Caco-2 (cell line): ENCODE data around the gene CIBAR2. TPM values are rescaled to one million over a fixed set of nuclear protein-coding genes. Genes with fewer than 3 reads are reported as not detected.

Source experiments
- BruUV-seq: library from RNA; stranded (reverse); fragments of 400-500 nt; replicated peaks from 2 replicates; lab custom pipeline; 2021; lab: Mats Ljungman, UMichigan
- CTCF ChIA-PET: fragments of 300-600 bp; sonication (Branson Sonifier 250); formaldehyde crosslinking; loops from one replicate; lab custom pipeline; 2022; ENCODE audit warnings: antibody characterized with exemption; lab: Charles Lee
- POLR2A ChIA-PET: fragments of 300-600 bp; sonication (Branson Sonifier 250); formaldehyde crosslinking; loops from one replicate; lab custom pipeline; 2022; ENCODE audit warnings: antibody characterized with exemption; lab: Charles Lee
- DNase-seq, 2 experiments: peaks; one replicate each; pipeline versions ENCODE4 v3.0.0 to v3.0.0-alpha.2; 2020 to 2022
- H3K27me3 ChIP-seq: replicated peaks from 2 replicates; pipeline ENCODE4 v1.6.0; 2011; ENCODE audit warnings: low read length; ENCODE audit not compliant: control insufficient read depth, insufficient read depth
- H3K36me3 ChIP-seq: 2 replicates; pipeline ENCODE4 v1.5.1; 2011; ENCODE audit warnings: low read length; ENCODE audit not compliant: control insufficient read depth, insufficient read depth
- H3K4me1 ChIP-seq: fragments of 250-450 bp; sonication (Bioruptor Pico); 2 replicates; pipeline ENCODE4 v1.5.1; 2020; ENCODE audit warnings: mild to moderate bottlenecking
- H3K4me3 ChIP-seq: 2 replicates; pipeline ENCODE4 v1.5.1; 2011; ENCODE audit warnings: low read depth, mild to moderate bottlenecking, control low read depth, low read length
- H3K9me3 ChIP-seq: fragments of 250-450 bp; sonication (Bioruptor Pico); 2 replicates; pipeline ENCODE4 v1.5.1; 2020; ENCODE audit warnings: mild to moderate bottlenecking, moderate library complexity
- H3K27ac Mint-ChIP-seq: one replicate; pipeline ENCODE4 v1.8.0; 2022; ENCODE audit warnings: mixed read lengths; ENCODE audit not compliant: unreplicated experiment
- H3K27me3 Mint-ChIP-seq: one replicate; pipeline ENCODE4 v1.8.0; 2022; ENCODE audit warnings: mixed read lengths; ENCODE audit not compliant: insufficient read depth, unreplicated experiment
- H3K36me3 Mint-ChIP-seq: one replicate; pipeline ENCODE4 v1.8.0; 2022; ENCODE audit warnings: mild to moderate bottlenecking, mixed read lengths; ENCODE audit not compliant: insufficient read depth, unreplicated experiment
- H3K4me1 Mint-ChIP-seq: one replicate; pipeline ENCODE4 v1.8.0; 2022; ENCODE audit warnings: low read depth, mixed read lengths; ENCODE audit not compliant: unreplicated experiment
- H3K4me3 Mint-ChIP-seq: one replicate; pipeline ENCODE4 v1.8.0; 2022; ENCODE audit warnings: mild to moderate bottlenecking, moderate library complexity, mixed read lengths; ENCODE audit not compliant: unreplicated experiment
- H3K9me3 Mint-ChIP-seq: one replicate; pipeline ENCODE4 v1.8.0; 2022; ENCODE audit warnings: mixed read lengths; ENCODE audit not compliant: unreplicated experiment
- intact Hi-C: fragments of 100-400 bp; cut with micrococcal nuclease; formaldehyde crosslinking; loops from one replicate; pipeline ENCODE4 v1.10.0; 2022; ENCODE audit not compliant: unreplicated experiment
- total RNA-seq: library from RNA; stranded (reverse); gene quantifications from 2 replicates; pipeline ENCODE4 v1.2.3, GENCODE V29; 2022
- TF ChIP-seq, protein P1 (sequence below), 2 experiments: fragments of 200-600 bp in 1 of 2; IDR thresholded peaks; 1 replicate in 1 of 2; 2 replicates in 1 of 2; pipeline versions ENCODE4 v1.5.1 to v1.8.0; 2011 to 2022; ENCODE audit warnings: antibody characterized with exemption in 1 of 2, control low read depth in 1 of 2, inconsistent platforms in 1 of 2, low read depth in 1 of 2, low read length in 1 of 2, mild to moderate bottlenecking in 1 of 2, moderate library complexity in 1 of 2; ENCODE audit not compliant: insufficient read depth in 1 of 2, severe bottlenecking in 1 of 2, unreplicated experiment in 1 of 2

CIBAR2 gene
- total RNA-seq, 1 experiment from 2014 or later = not detected

- no peaks in the 10 kb centered on the region for H3K9me3 Mint-ChIP-seq
- no peaks in the 10 kb centered on the region for H3K9me3 ChIP-seq
- no peak overlapping the region for H3K4me3 ChIP-seq
- no peaks in the 10 kb centered on the region for H3K27me3 Mint-ChIP-seq
- peaks cover 21% of the 10 kb centered on the region for H3K4me1 Mint-ChIP-seq
- DNase-seq = no peak
- H3K27me3 ChIP-seq = no peaks in the 10 kb centered on the region
- CTCF ChIA-PET = no interaction called here
- BruUV-seq = no TSS peak
- peaks cover 8% of the 10 kb centered on the region for H3K4me1 ChIP-seq
- H3K36me3 Mint-ChIP-seq = peaks cover 10% of the 10 kb centered on the region
- intact Hi-C loops = no loop called here
- TF ChIP-seq, protein P1, sequence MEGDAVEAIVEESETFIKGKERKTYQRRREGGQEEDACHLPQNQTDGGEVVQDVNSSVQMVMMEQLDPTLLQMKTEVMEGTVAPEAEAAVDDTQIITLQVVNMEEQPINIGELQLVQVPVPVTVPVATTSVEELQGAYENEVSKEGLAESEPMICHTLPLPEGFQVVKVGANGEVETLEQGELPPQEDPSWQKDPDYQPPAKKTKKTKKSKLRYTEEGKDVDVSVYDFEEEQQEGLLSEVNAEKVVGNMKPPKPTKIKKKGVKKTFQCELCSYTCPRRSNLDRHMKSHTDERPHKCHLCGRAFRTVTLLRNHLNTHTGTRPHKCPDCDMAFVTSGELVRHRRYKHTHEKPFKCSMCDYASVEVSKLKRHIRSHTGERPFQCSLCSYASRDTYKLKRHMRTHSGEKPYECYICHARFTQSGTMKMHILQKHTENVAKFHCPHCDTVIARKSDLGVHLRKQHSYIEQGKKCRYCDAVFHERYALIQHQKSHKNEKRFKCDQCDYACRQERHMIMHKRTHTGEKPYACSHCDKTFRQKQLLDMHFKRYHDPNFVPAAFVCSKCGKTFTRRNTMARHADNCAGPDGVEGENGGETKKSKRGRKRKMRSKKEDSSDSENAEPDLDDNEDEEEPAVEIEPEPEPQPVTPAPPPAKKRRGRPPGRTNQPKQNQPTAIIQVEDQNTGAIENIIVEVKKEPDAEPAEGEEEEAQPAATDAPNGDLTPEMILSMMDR (IDR thresholded peaks at IDR 0.05; ENCODE audit: insufficient read depth in 1 of 2, low read depth in 1 of 2, low read length in 1 of 2, severe bottlenecking in 1 of 2, unreplicated experiment in 1 of 2) = no peak
- POLR2A ChIA-PET = no interaction called here
- H3K27ac Mint-ChIP-seq = no peak overlapping the region
- H3K4me3 Mint-ChIP-seq = no peak overlapping the region
- H3K36me3 ChIP-seq = no peaks in the 10 kb centered on the region
Measured at GRCh38 chr16:85134789-85135142, 22.5 kb upstream of the CIBAR2 start.

DNA sequence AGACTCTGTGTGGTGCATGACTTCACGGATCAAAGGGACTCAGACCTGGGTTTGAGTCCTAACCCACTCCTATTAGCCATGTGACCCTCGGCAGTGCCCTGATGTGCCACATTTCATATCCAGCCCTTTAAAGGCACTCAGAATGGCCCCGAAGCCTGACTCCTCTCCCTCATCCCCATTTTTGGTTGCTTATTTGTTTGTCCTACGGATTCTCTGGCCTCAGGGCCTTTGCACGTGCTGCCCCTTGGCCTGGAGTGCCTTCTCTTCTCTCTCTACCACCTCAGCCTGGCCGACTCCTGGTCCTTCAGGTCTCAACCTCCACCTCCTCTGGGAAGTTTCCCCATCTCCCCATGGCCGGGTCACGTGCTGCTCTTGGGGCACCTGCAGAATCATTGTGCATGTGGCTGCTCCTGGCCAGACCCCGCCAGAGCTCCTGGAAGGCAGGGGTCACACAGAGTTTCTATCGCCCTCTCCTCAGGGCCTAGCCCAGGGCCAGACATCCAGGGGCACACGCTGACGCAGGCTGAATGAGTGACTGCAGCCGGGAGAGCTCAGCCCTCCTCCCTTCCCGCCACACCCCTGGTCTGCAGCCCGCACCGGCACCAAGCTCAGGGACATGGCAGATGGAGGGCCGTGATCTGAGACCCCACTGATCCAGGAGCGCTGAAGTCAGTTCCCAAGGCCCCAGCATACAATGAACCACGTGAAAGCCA, 22.0 kb upstream of the CIBAR2 start:
- H3K27me3 Mint-ChIP-seq = no peaks in the 10 kb centered on the region
- CTCF ChIA-PET = no interaction called here

DNA sequence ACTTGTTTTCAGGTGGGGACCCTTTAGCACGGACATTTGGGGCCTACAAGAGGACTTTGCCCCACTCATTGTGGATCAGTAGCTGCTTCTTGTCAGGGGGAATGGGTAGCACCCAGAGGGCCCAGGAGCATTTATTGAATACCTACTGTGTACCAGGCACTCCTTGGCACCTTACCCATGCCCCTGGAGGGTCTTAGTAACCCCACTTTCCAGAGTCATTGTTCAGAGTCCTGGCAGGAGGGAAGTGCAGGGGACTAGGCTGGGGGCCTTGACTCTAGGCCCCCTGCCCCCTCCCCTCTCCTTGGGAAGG, 21.0 kb upstream of the CIBAR2 start:
- no TSS peak for BruUV-seq
- H3K4me1 ChIP-seq = peaks cover 4% of the 10 kb centered on the region; the same call in 1 of the 2 replicates
- intact Hi-C loops = no loop called here
- ChIA-PET CTCF (no interaction called here), POLR2A (no interaction called here)
- H3K4me3 Mint-ChIP-seq = no peak overlapping the region
- H3K27me3 Mint-ChIP-seq = no peaks in the 10 kb centered on the region
- TF ChIP-seq, protein P1 (IDR thresholded peaks at IDR 0.05; ENCODE audit: insufficient read depth in 1 of 2, low read depth in 1 of 2, low read length in 1 of 2, severe bottlenecking in 1 of 2, unreplicated experiment in 1 of 2) = no peak
- no peak overlapping the region for H3K4me3 ChIP-seq
- no peak overlapping the region for H3K27ac Mint-ChIP-seq
- peaks cover 1% of the 10 kb centered on the region for H3K36me3 Mint-ChIP-seq
- H3K9me3 ChIP-seq = no peaks in the 10 kb centered on the region
- no peak for DNase-seq
- no peaks in the 10 kb centered on the region for H3K36me3 ChIP-seq
- peaks cover 9% of the 10 kb centered on the region for H3K4me1 Mint-ChIP-seq
- no peaks in the 10 kb centered on the region for H3K9me3 Mint-ChIP-seq
- no peaks in the 10 kb centered on the region for H3K27me3 ChIP-seq

More for the DNA sequence above, 22.0 kb upstream of the CIBAR2 start:
- H3K4me3 Mint-ChIP-seq = no peak overlapping the region
- H3K9me3 Mint-ChIP-seq = no peaks in the 10 kb centered on the region
- peaks cover 15% of the 10 kb centered on the region for H3K4me1 Mint-ChIP-seq
- H3K27ac Mint-ChIP-seq = no peak overlapping the region
- DNase-seq = no peak
- intact Hi-C loops = no loop called here
- H3K4me3 ChIP-seq = no peak overlapping the region
- H3K27me3 ChIP-seq = no peaks in the 10 kb centered on the region
- peaks cover 7% of the 10 kb centered on the region for H3K36me3 Mint-ChIP-seq
- TF ChIP-seq, protein P1 (IDR thresholded peaks at IDR 0.05; ENCODE audit: insufficient read depth in 1 of 2, low read depth in 1 of 2, low read length in 1 of 2, severe bottlenecking in 1 of 2, unreplicated experiment in 1 of 2) = no peak
- no TSS peak for BruUV-seq
- POLR2A ChIA-PET = no interaction called here
- H3K36me3 ChIP-seq = no peaks in the 10 kb centered on the region
- no peaks in the 10 kb centered on the region for H3K9me3 ChIP-seq
- H3K4me1 ChIP-seq = peaks cover 4% of the 10 kb centered on the region; the same call in 1 of the 2 replicates
